GM18870 (cell line): ENCODE results near the gene ZNF287.

Experiments used
- ATAC-seq: cut with Tn5 transposase; IDR thresholded peaks from one replicate; pipeline ENCODE4 v1.9.1; 2021; ENCODE audit warnings: moderate library complexity; ENCODE audit not compliant: unreplicated experiment

ZNF287 gene

DNA sequence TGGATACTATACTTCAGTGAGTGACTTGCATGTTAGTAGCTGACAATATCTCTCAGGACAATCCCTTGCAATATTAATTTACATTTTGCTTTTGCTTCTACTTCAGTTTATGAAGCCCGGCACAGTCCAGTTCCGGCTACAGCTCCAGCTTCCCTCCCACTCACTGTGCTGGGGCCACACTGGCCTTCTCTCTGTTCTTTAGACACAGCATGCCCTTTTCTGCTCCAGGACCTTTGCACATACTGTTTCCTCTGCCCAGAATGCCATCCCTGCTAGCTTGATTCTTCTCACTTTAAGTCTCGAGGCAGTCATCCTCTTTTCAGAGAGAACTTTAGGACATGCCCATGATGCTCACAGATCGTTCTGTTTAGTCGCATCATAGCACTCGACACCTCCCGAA, 51.5 kb downstream of the ZNF287 start:
- no peak for ATAC-seq

DNA sequence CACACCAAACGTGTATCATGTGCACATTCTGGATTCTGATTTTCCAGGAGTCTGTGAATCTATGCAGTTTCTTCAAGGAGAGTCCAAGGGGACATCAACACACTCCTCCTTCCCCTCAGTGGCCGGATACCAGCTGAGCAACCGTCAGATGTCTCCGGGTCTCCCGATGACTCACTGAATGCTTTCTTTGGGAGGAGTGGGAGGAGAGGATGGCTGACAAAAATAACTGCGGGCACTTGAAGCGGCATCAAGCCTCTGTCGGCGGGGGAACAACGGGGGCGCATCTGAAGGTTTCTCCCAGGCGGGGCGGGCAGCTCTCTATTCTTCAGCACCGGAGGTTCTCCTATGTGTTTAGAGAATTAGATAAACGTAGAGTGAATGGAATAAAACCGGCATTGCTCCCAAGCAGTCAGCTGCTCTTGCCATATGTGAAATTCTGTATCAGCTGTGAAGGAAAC, 52.4 kb downstream of the ZNF287 start:
- ATAC-seq, result no peak

DNA sequence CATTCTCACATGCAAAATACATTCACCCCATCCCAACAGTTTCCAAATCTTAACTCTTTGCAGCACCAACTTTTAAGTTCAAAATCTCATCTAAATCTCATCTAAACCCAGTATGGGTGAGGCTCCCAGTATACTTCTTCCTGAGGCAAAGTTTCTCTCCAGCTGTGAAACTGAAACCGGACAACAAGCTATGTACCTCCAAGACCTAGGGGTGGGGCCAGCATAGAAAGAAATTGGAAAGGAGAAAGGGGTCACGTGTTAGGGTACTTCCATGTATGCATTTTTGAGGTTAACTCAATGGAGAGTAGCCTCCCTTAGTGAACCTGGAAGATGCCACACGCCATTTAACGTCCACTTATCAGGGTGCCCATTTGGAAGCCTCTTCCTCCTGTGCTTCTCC, 53.1 kb downstream of the ZNF287 start:
- no peak for ATAC-seq

DNA sequence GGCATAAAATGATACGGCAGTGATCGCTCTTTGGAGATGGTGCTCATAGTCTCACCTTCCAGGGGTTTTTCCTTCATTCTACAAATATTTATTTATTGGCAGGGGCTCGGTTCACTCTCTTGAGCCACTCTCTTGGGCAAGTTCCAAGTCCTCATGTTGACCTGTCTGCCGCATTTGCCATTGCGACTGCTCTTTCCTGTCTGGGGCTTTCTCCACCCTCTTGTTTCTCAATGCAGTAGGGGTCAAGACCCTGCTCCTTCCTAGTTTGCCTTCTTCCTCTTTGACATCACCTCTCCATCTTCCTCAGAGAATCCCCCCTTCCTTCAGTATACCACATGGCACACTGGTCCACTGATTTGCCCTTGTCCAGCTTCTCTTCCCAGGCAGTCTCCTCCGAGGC, 55.1 kb downstream of the ZNF287 start:
- ATAC-seq, result no peak

DNA sequence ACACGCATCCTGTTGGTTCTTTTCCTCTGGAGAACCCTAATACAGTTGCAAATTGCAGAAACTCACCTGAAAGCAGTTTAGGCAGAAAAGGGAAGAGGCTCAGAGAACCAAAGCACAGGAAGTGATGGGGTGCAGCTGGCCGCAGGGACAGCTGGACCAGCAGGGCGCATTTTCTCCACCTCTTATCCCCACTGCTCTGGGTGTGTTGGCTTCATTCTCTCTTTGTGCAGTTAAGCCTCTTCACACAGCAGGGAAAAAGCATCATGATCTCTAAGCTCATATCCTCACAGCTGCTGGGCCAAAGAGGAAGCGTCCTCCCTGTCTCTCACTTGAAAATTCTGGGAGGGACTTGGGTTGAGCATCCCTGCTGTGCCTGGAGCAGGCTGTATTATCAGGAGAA, 57.0 kb downstream of the ZNF287 start:
- no peak for ATAC-seq

DNA sequence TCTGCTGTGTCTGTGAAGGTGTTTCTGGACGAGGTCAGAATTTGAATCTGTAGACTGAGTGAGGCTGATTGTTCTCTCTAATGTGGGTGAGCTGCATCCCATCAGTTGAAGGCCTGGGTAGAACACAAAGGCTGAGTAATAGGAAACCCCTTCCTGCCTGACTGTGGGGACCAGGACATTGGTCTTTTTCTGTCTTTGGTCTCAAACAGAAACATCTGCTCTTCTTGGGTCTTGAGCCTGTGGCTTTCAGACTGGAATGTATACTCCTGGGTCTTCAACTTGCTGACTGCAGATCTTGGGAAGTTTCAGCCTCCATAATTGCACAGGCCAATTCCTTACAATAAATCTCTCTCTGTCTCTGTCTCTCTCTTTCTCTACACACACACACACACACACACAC, 57.4 kb downstream of the ZNF287 start:
- no peak for ATAC-seq

DNA sequence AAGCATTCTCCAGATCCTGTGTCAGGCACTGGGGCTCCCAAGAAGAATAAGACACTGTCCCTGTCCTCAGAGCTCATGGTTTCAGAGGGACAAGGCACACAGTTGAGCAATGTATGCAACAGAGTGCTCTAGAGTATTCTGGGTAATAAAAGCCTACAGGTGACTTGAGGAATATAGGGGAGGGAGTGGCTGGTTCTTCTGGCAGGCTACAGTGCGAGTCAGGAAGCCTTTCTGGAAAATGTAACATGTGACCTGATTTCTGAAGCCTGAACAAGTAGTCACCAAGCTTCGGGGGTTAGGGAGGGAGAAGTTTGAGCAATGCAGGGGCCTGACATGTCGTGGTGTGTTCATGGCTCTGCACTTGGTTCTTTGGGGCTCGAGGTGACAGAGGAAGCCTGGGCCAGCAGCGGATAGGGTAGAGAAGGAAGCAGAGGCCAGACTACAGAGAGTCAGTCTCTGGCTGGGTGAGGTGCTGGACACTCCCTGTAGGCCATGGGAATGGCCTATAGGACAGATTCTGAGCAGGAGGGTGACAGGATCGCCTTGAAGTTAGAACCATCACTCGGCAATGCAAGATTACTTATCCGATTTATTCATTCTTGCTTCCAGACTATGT, 61.0 kb downstream of the ZNF287 start:
- ATAC-seq, result no peak

DNA sequence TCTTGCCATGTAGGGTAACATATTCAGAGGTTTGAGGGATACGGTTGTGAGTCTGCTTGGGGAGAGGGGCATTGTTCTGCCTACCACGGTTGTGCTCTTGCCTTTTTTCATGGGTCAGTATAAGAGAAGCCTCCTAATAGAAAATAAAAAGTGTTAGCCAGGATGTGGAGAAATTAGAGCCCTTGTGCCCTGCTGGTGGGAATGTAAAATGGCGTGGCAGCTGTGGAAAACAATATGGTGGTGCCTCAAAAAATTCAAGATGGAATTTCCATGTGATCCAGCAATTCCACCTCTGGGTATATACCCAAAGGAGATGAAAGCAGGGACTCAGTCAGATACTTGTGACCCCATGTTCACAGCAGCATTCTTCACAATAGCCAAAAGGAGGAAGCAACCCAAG, 62.8 kb downstream of the ZNF287 start:
- no peak for ATAC-seq

DNA sequence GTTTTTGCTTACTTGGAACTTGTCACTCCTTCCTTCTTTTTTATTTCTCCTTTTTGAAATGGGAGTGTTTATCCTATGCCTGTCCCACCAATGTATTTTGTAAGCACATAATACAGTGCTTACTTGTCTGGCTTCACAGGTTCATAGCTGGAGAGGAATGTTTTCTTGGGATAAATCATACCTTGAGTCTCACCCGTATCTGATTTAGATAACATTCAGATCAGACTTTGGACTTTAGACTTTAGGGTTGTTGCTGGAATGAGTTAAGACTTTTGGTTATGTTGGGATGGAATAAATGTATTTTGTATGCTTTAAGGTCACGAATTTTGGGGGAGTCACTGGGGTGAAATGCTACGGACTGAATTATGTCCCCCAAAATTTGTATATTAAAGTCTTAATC, 64.0 kb downstream of the ZNF287 start:
- ATAC-seq, result no peak
